ENCODE data around the gene STUB1. TPM values are rescaled to one million over a fixed set of nuclear protein-coding genes. Genes with fewer than 3 reads are reported as not detected.
"Not testable (repeated sequence)": the region's sequence is repeated elsewhere in the genome, so short reads cannot be mapped to it uniquely, and the experiment has no call there.

Gene STUB1
- total RNA-seq, 1 donor from 2014 or later, result 125 TPM

GRCh38 chr16:678858-679813 lies 1.1 kb upstream of the STUB1 start:
- DNase-seq (ENCODE audit: low spot score), result peak; percentile 64

- no peak for DNase-seq (ENCODE audit: low spot score)
These were observed 375 bp downstream of the STUB1 start for GRCh38 chr16:680625-680945.

- DNase-seq (ENCODE audit: low spot score), result no peak
These were observed 946 bp downstream of the STUB1 start for GRCh38 chr16:680967-681745.

GRCh38 chr16:681746-682427 lies 1.7 kb downstream of the STUB1 start:
- no peak for DNase-seq (ENCODE audit: low spot score)

GRCh38 chr16:682493-683395 lies 2.5 kb downstream of the STUB1 start:
- no peak for DNase-seq (ENCODE audit: low spot score)

GRCh38 chr16:683396-684070 lies 3.3 kb downstream of the STUB1 start:
- no peak for DNase-seq (ENCODE audit: low spot score)

- peak; percentile 97 for DNase-seq (ENCODE audit: low spot score)
These were observed 4.0 kb downstream of the STUB1 start, which contains the start of gene JMJD8 for GRCh38 chr16:684071-684794. Gene JMJD8, minus strand, starts transcription at chr16:684334. Its CDS starts 15 bp downstream, at chr16:684319.

GRCh38 chr16:684961-685696 lies 4.9 kb downstream of the STUB1 start:
- no peak for DNase-seq (ENCODE audit: low spot score)

- no peak for DNase-seq (ENCODE audit: low spot score)
These were observed 5.8 kb downstream of the STUB1 start for GRCh38 chr16:685967-686366.

GRCh38 chr16:686459-687260 lies 6.5 kb downstream of the STUB1 start:
- no peak for DNase-seq (ENCODE audit: low spot score)

- DNase-seq (ENCODE audit: low spot score), result no peak
These were observed 7.3 kb downstream of the STUB1 start for GRCh38 chr16:687499-687898.

- no peak for DNase-seq (ENCODE audit: low spot score)
These were observed 9.1 kb downstream of the STUB1 start for GRCh38 chr16:689175-689897.

- not testable (repeated sequence) for DNase-seq (ENCODE audit: low spot score)
These were observed 11.0 kb downstream of the STUB1 start for GRCh38 chr16:691242-691641.

- DNase-seq (ENCODE audit: low spot score), result no peak
These were observed 12.3 kb downstream of the STUB1 start for GRCh38 chr16:692356-693108.

GRCh38 chr16:693364-693763 lies 13.2 kb downstream of the STUB1 start:
- no peak for DNase-seq (ENCODE audit: low spot score)

GRCh38 chr16:693766-694165 lies 13.6 kb downstream of the STUB1 start:
- no peak for DNase-seq (ENCODE audit: low spot score)

Measured in mucosa of gallbladder (tissue), 1 donor.